Islet of Langerhans (tissue), 1 donor: ENCODE data around the gene GTF2F2.
"Not testable (repeated sequence)": the region's sequence is repeated elsewhere in the genome, so short reads cannot be mapped to it uniquely, and the experiment has no call there.

Source experiments
- FAIRE-seq: peaks from one replicate; lab custom pipeline; 2011; peaks lifted over from hg19 to GRCh38; lab: Jason Lieb, UNC

The GTF2F2 gene

GRCh38 chr13:45256254-45256653 is 135.9 kb downstream of the GTF2F2 start:
- no peak for FAIRE-seq

GRCh38 chr13:45257638-45258333 is 137.5 kb downstream of the GTF2F2 start:
- no peak for FAIRE-seq

GRCh38 chr13:45258334-45258675 is 138.0 kb downstream of the GTF2F2 start:
- FAIRE-seq: no peak

GRCh38 chr13:45267215-45267614 is 146.9 kb downstream of the GTF2F2 start:
- no peak for FAIRE-seq

GRCh38 chr13:45269204-45269603 is 148.9 kb downstream of the GTF2F2 start:
- FAIRE-seq: no peak

GRCh38 chr13:45276913-45277312 is 156.6 kb downstream of the GTF2F2 start:
- no peak for FAIRE-seq

- FAIRE-seq: no peak
Observed at GRCh38 chr13:45278096-45278645, 157.9 kb downstream of the GTF2F2 start.

- FAIRE-seq: no peak
Observed at GRCh38 chr13:45280011-45280410, 159.7 kb downstream of the GTF2F2 start.

- FAIRE-seq: peak; percentile 92
Observed at GRCh38 chr13:45280751-45281634, 160.7 kb downstream of the GTF2F2 start.

GRCh38 chr13:45282994-45283393 is 162.7 kb downstream of the GTF2F2 start:
- no peak for FAIRE-seq

GRCh38 chr13:45289936-45290563 is 169.7 kb downstream of the GTF2F2 start:
- no peak for FAIRE-seq

GRCh38 chr13:45292176-45292575 is 171.9 kb downstream of the GTF2F2 start:
- FAIRE-seq: no peak

- no peak for FAIRE-seq
Observed at GRCh38 chr13:45295536-45295935, 175.2 kb downstream of the GTF2F2 start.

GRCh38 chr13:45296259-45296658 is 175.9 kb downstream of the GTF2F2 start:
- no peak for FAIRE-seq

GRCh38 chr13:45297456-45298205 is 177.3 kb downstream of the GTF2F2 start:
- FAIRE-seq: no peak

- FAIRE-seq: no peak
Observed at GRCh38 chr13:45298206-45298505, 177.8 kb downstream of the GTF2F2 start.

GRCh38 chr13:45298550-45298949 is 178.2 kb downstream of the GTF2F2 start:
- not testable (repeated sequence) for FAIRE-seq

GRCh38 chr13:45299194-45299593 is 178.9 kb downstream of the GTF2F2 start:
- no peak for FAIRE-seq

GRCh38 chr13:45300190-45300985 is 180.1 kb downstream of the GTF2F2 start:
- FAIRE-seq: no peak

GRCh38 chr13:45301263-45301662 is 181.0 kb downstream of the GTF2F2 start:
- FAIRE-seq: no peak

- FAIRE-seq: no peak
Observed at GRCh38 chr13:45302507-45302906, 182.2 kb downstream of the GTF2F2 start.

- FAIRE-seq: no peak
Observed at GRCh38 chr13:45303026-45303425, 182.7 kb downstream of the GTF2F2 start.
